Heart right ventricle (tissue), 16 donors: ENCODE results near the gene PLEKHM3. TPM values are rescaled to one million over a fixed set of nuclear protein-coding genes. Genes with fewer than 3 reads are reported as not detected.

Experiments used
- ATAC-seq, 8 donors: fragments of 200-7000 bp; cut with Tn5 transposase; one replicate each; pipeline ENCODE4 v1.9.1; 2020; ENCODE audit warnings: mild to moderate bottlenecking in 8 of 8, moderate library complexity in 8 of 8, moderate number of reproducible peaks in 1 of 8
- DNase-seq, 2 donors: peaks; one replicate each; pipeline ENCODE4 v3.0.0-alpha.2; 2020
- H3K27ac ChIP-seq, 10 donors: fragments of 200-600 bp; sonication (generic) in 2 of 10; one replicate each; pipeline versions ENCODE4 v1.5.0 to v1.8.0; 2020 to 2022; ENCODE audit warnings: mild to moderate bottlenecking in 3 of 10
- H3K27me3 ChIP-seq, 7 donors: fragments of 200-600 bp; one replicate each; pipeline ENCODE4 v1.8.0; 2021 to 2022; ENCODE audit warnings: mild to moderate bottlenecking in 2 of 7
- H3K36me3 ChIP-seq, 9 donors: fragments of 200-600 bp; sonication (generic) in 1 of 9; one replicate each; pipeline versions ENCODE4 v1.5.0 to v1.8.0; 2020 to 2022; ENCODE audit warnings: mild to moderate bottlenecking in 2 of 9
- H3K4me1 ChIP-seq, 9 donors: fragments of 200-600 bp; sonication (generic) in 1 of 9; one replicate each; pipeline versions ENCODE4 v1.5.0 to v1.8.0; 2020 to 2022; ENCODE audit warnings: mild to moderate bottlenecking in 4 of 9
- H3K4me3 ChIP-seq, 10 donors: fragments of 200-600 bp; sonication (generic) in 2 of 10; one replicate each; pipeline versions ENCODE4 v1.5.0 to v1.8.0; 2020 to 2022; ENCODE audit warnings: mild to moderate bottlenecking in 7 of 10, moderate library complexity in 2 of 10
- H3K9me3 ChIP-seq, 11 donors: fragments of 200-600 bp in 10 of 11; sonication (generic) in 2 of 11; one replicate each; pipeline versions ENCODE4 v1.5.0 to v1.8.0; 2013 to 2022; ENCODE audit warnings: mild to moderate bottlenecking in 2 of 11, control low read depth in 1 of 11, moderate library complexity in 1 of 11
- WGBS, 2 donors: extraction: QIAGEN DNeasy Blood & Tissue Kit; methylation state at CpG; one replicate each; pipeline ENCODE4 v1.1.7; 2013; ENCODE audit warnings: inconsistent platforms in 1 of 2; 5-methylcytosine and 5-hydroxymethylcytosine counted together
- intact Hi-C, 10 donors: fragments of 100-400 bp; cut with DNase I; formaldehyde crosslinking; loops; one replicate each; pipeline versions ENCODE4 v1.11.1 to v1.14.2; 2022
- polyA plus RNA-seq, 2 donors: library from polyadenylated mRNA; stranded (reverse); fragments of 200-250 nt; gene quantifications; one replicate each; pipeline ENCODE4 v1.2.3, GENCODE V29; 2013
- total RNA-seq, 10 donors: library from RNA; stranded (reverse); fragmentation: NEBNext Ultra II Directional in 3 of 10; extraction: Animal tissue kit (Norgen Biotek cat#: 25700) in 3 of 10; gene quantifications; one replicate each; pipeline versions ENCODE4 v1.2.1 to v1.2.4, GENCODE V29; 2021 to 2023
- TF ChIP-seq, protein P1 (sequence below), 9 donors: fragments of 200-600 bp; sonication (generic) in 2 of 9; IDR thresholded peaks; one replicate each; pipeline versions ENCODE4 v1.5.0 to v1.8.0; 2021 to 2022; ENCODE audit warnings: antibody characterized with exemption in 9 of 9, mild to moderate bottlenecking in 5 of 9, moderate library complexity in 1 of 9
- donor health status: Arrhythmogenic right ventricular cardiomyopathy.
- donor health status: ischemic (EF 13 %, LVEDD 7.1; RV severe dilation, severe dysfunction).
- donor health status: healthy with polysubstance abuse.
- donor health status: DM: no; HTN: yes; CAD: no.
- donor health status: DM: no; HTN: no; CAD: no.
- donor health status: ischemic (EF 25% LVEDD 6.9; RV normal size, moderate dysfunction).
- donor health status: ischemic (EF 25% LVEDD 5.7; RV mildly dilated, moderate dysfunction).
- donor health status: healthy.
- donor health status: DM: yes; HTN: yes; CAD: no.
- donor health status: Ischemic cardiomyopathy.
- donor health status: ischemic (EF 35%, LVEDD 5.7; RV mildly dilated, moderate dysfunction).
- donor health status: nonischemic (EF 11% LVEDD 7.7; RV severe dilation, severe dysfunction).
- donor health status: DM: yes; HTN: yes; CAD: no.
- donor health status: PGD.
- donor health status: ischemic (EF 29% LVEDD 5.4; RV normal size, mild dysfunction).
- donor health status: nonischemic (EF 23%, LVEDD 6.1; RV moderate dilation, normal function).

The PLEKHM3 gene
- total and polyA plus RNA-seq, 12 donors = 2.5 to 16.2 (median 14.9) TPM

DNA sequence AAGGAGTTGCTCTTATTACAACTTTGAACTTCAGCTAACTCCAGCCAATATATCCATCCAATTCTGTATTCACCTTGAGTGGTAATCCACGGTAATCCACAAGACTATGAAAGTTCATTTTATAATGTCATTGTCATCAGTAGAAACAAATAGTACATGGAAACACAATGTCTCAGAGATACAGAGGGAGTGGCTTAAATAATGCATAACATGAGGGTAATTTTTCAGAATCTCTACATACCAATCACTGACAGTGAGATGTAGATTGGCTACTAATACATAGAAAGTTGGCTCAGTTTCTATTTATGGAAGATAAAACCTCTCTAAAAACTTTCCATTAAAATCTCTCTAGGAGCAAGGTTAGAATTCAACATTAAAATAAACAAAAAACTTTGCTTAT, 93.2 kb downstream of the PLEKHM3 start:
- TF ChIP-seq, protein P1, sequence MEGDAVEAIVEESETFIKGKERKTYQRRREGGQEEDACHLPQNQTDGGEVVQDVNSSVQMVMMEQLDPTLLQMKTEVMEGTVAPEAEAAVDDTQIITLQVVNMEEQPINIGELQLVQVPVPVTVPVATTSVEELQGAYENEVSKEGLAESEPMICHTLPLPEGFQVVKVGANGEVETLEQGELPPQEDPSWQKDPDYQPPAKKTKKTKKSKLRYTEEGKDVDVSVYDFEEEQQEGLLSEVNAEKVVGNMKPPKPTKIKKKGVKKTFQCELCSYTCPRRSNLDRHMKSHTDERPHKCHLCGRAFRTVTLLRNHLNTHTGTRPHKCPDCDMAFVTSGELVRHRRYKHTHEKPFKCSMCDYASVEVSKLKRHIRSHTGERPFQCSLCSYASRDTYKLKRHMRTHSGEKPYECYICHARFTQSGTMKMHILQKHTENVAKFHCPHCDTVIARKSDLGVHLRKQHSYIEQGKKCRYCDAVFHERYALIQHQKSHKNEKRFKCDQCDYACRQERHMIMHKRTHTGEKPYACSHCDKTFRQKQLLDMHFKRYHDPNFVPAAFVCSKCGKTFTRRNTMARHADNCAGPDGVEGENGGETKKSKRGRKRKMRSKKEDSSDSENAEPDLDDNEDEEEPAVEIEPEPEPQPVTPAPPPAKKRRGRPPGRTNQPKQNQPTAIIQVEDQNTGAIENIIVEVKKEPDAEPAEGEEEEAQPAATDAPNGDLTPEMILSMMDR (IDR thresholded peaks at IDR 0.05) = no peak
- no peak overlapping the region for H3K4me3 ChIP-seq
- no peaks in the 10 kb centered on the region for H3K9me3 ChIP-seq
- intact Hi-C loops = no loop called here
- H3K27ac ChIP-seq = no peak overlapping the region
- H3K36me3 ChIP-seq = peaks cover 0 to 30% (median 0%) of the 10 kb centered on the region in 9 donors
- no peaks in the 10 kb centered on the region for H3K27me3 ChIP-seq
- ATAC-seq (no peak), DNase-seq (no peak)
- WGBS, 2 donors = 95 to 98% methylated on average over 1 of the region's 1 CpG
- peaks cover 0 to 41% (median 16%) of the 10 kb centered on the region in 9 donors for H3K4me1 ChIP-seq

GRCh38 chr2:207930747-207931146, 94.6 kb downstream of the PLEKHM3 start:
- H3K36me3 ChIP-seq = peaks cover 0 to 30% (median 0%) of the 10 kb centered on the region in 9 donors
- no peaks in the 10 kb centered on the region for H3K9me3 ChIP-seq
- ATAC-seq = no peak
- no peak for DNase-seq
- H3K4me1 ChIP-seq = peaks cover 0 to 46% (median 28%) of the 10 kb centered on the region in 9 donors
- no peak overlapping the region for H3K27ac ChIP-seq
- no peak overlapping the region for H3K4me3 ChIP-seq
- intact Hi-C loops = no loop called here
- TF ChIP-seq, protein P1 (IDR thresholded peaks at IDR 0.05) = no peak
- H3K27me3 ChIP-seq = no peaks in the 10 kb centered on the region
- WGBS, 2 donors = 81 to 89% methylated on average over 29 of the region's 29 CpGs

DNA sequence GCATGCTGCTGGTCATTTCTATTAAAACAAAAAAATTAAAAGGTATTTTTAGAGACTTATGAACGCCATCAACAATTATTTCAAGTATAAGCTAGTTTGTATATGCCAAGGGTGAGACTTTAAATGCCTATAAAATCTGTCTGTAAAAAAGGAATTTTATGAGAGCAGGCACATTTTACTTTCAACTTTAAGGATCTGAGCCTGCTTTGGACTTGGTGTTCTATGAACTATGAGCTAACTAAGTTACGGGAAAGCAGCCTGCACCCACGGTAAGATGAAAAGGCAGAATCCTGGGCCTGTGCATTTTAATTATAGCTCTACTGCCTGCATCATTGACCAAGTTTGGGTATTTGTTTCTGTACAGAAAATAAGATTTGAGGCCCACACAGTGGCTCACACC, 95.4 kb downstream of the PLEKHM3 start:
- H3K4me1 ChIP-seq = peaks cover 0 to 41% (median 22%) of the 10 kb centered on the region in 9 donors
- H3K27me3 ChIP-seq = no peaks in the 10 kb centered on the region
- H3K4me3 ChIP-seq = no peak overlapping the region
- H3K27ac ChIP-seq = no peak overlapping the region
- peaks cover 0 to 30% (median 0%) of the 10 kb centered on the region in 9 donors for H3K36me3 ChIP-seq
- 97 to 99% methylated on average over 3 of the region's 3 CpGs for WGBS, 2 donors
- no peaks in the 10 kb centered on the region for H3K9me3 ChIP-seq
- DNase-seq (no peak), ATAC-seq (no peak)
- intact Hi-C loops = no loop called here
- TF ChIP-seq, protein P1 (IDR thresholded peaks at IDR 0.05) = no peak

DNA sequence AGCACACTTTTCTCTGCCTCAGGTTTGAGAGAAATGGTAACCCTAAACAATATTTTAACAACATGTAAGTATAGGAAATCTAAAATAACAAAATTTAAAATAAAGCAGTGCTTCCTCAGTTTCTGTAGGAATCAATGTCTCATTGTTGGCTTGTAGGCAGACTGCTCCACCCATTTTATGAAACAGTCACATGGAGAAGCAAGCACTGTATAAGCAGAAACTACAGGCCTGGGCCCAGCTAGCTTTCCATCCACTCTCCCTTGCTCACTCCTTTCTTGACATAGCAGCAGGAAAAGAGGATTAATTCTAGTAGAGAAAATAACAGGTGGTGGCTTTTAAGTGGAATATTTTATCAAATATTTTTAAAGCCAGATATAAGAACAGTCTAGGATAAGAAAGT, 97.2 kb downstream of the PLEKHM3 start:
- ATAC-seq (no peak), DNase-seq (no peak)
- Histone ChIP-seq H3K9me3 (no peaks in the 10 kb centered on the region), H3K4me1 (peaks cover 0 to 30% (median 13%) of the 10 kb centered on the region in 9 donors), H3K4me3 (no peak overlapping the region), H3K36me3 (peaks cover 0 to 30% (median 0%) of the 10 kb centered on the region in 9 donors), H3K27me3 (no peaks in the 10 kb centered on the region), H3K27ac (peak overlapping the region in 1 of 10 donors; percentile 6)
- TF ChIP-seq, protein P1 (IDR thresholded peaks at IDR 0.05) = no peak
- intact Hi-C loops = no loop called here
